CD4-positive, alpha-beta T cell treated with Interleukin-15 for 1 hour (primary cell): ENCODE results near the gene CAP2.

Experiments
- DNase-seq: peaks from one replicate; pipeline ENCODE4 v3.0.0-alpha.2; 2020

CAP2 gene

GRCh38 chr6:17477356-17477755 is 84.0 kb downstream of the CAP2 start:
- DNase-seq = no peak

- DNase-seq = no peak
Observed at GRCh38 chr6:17478223-17478907, 85.0 kb downstream of the CAP2 start.

DNA sequence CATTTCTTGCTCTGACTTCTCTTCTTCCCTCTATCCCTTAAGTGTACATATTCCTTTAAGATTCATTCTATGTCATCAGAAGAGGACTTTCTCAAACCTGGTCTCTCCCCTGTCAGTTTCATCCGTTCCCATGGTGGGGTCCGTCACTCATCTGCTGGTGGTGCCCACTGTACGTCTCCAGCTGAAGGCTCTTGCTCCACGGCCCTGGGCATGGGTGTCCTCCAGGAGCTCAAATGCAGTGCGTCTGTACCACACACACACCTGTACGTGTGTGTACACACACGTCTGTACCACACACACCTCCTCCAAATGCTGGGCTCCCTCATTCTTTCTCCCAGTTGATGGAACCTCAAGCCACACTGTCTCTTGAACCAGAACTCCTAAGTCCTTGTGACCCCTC is 85.6 kb downstream of the CAP2 start:
- DNase-seq = no peak

- no peak for DNase-seq
Observed at GRCh38 chr6:17480476-17480875, 87.1 kb downstream of the CAP2 start.

DNA sequence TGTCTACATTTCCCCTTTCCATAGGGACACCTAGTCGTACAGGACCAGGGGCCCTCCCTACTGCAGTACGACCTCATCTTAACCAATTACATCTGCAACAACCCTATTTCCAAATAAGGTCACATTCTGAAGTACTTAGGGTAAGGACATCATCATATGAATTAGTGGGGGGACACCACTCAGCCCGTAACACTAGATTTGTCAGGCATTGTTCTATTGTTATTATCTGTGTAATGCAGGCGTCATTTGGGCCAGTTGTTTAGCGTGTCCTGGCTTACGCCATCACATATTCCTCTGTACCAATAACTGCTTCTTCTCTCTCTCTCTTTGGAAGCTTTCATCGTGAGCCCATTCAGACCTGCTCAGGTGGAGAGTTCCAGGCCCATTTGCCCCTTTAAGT is 89.3 kb downstream of the CAP2 start:
- no peak for DNase-seq

DNA sequence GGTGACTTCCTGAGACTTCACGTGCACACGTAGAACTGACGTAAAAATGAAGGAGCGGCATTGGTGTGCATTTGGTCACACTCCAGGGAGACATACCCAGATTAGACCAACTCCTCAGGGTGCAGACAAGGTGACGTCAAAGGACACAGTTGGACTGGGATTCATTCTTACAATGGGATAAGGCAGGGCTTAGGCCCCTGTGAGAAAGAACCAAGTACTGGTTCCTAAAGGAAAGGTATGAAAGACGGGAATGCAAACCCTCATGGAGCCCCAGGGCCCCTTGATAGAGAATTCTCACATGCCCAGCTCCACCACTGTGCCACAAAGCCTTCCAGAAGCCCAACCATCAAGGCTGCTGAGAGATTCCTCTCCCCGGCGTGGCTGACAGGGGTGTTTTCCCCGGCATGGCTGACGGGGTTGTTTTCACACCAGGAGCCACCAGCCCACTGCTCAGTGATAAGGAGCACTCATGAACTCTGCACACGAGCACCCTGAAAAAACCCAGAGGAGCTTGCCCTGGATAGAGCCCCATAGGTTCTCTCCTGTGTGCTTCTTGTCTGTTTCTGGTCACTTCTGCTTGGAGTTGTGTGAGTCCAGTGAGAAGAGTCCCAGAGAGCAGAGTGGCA is 90.1 kb downstream of the CAP2 start:
- no peak for DNase-seq

- no peak for DNase-seq
Observed at GRCh38 chr6:17484201-17484849, 90.9 kb downstream of the CAP2 start.

DNA sequence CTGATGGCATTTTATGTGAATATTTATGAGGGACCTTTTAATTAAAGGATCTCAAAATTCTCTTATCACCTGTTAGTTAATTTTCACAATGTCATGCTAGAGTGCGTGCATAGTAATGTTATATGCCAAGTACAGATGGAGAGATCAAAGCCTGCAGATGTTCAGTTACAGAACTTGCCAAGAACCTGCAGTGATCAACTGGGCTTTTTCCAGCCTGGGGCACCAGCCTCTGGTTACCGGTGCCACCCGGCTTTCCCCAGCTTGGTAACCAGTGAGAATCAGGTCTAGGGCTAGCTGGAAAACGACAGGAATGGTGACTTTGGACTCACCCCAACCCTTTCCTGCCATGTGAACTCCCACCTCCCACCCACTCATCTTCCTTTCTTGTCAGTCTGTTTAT is 91.8 kb downstream of the CAP2 start:
- DNase-seq = no peak

DNA sequence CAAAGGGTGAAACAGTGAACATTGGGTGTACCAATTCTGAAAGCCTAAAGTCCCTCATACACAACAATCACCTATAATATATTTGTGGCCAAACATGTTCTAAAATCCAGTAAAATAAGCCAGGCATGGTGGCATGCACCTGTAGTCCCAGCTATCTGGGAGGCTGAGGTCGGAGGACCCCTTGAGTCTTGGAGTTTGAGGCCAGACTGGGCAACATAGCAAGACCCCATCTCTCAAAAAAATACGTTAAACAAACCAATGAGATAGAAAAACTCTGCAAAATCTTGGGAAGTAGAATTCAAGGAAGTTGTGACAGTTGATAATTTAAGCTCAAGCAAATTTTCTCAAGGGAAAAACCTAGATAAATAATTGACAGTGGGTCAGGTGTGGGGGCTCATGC is 92.6 kb downstream of the CAP2 start:
- DNase-seq = no peak

DNA sequence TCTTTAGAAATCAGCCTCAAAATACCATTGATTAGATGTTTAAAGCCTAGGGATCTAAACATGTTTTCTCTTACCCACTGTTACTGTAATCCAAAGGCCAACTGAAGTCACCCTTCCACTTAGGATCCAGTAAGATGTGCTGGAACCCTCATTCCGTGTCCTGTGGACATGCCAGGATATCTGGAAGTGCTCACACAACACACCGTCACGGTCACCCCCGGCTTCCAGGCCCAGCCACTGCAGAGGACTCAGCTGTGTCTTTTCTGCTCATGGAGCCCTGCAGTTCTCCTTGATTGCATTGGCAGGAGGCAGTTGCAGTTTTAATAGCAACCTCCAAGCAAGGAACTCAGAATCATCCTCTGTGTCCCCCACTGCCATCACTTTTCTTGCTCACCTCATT is 93.3 kb downstream of the CAP2 start:
- DNase-seq = no peak

- no peak for DNase-seq
Observed at GRCh38 chr6:17490724-17491123, 97.3 kb downstream of the CAP2 start.

- no peak for DNase-seq
Observed at GRCh38 chr6:17491416-17492142, 98.2 kb downstream of the CAP2 start.

- no peak for DNase-seq
Observed at GRCh38 chr6:17492350-17492749, 99.0 kb downstream of the CAP2 start.

- no peak for DNase-seq
Observed at GRCh38 chr6:17493286-17493685, 99.9 kb downstream of the CAP2 start.

GRCh38 chr6:17494177-17494576 is 100.8 kb downstream of the CAP2 start:
- no peak for DNase-seq

- no peak for DNase-seq
Observed at GRCh38 chr6:17494919-17495318, 101.5 kb downstream of the CAP2 start.

DNA sequence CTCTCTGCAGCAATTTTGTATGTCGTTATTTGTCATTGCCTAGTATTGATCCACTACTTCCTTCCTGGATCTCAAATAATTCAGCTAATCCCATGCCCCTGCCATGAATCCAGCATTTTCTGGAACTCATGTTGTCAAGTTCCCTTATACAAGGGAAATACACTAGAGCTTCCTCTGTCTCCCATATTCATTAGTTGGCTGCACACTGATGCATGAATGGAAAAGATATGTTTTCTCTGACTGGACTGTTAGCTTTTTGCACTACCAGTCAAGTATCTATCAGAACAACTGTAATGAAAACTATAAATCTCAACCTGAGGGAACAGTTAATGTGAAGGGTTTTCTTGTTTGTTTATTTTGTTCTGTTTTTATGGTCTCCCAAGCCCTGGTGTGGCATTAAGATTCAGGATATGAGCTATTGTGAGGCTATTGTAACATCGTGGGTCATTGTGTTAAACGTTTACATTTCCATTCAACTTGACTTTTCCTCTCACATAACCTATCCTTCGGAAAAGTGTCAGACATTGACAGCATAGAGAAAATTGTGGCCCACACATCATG is 104.2 kb downstream of the CAP2 start:
- DNase-seq = no peak

- DNase-seq = no peak
Observed at GRCh38 chr6:17501442-17501841, 108.0 kb downstream of the CAP2 start.

DNA sequence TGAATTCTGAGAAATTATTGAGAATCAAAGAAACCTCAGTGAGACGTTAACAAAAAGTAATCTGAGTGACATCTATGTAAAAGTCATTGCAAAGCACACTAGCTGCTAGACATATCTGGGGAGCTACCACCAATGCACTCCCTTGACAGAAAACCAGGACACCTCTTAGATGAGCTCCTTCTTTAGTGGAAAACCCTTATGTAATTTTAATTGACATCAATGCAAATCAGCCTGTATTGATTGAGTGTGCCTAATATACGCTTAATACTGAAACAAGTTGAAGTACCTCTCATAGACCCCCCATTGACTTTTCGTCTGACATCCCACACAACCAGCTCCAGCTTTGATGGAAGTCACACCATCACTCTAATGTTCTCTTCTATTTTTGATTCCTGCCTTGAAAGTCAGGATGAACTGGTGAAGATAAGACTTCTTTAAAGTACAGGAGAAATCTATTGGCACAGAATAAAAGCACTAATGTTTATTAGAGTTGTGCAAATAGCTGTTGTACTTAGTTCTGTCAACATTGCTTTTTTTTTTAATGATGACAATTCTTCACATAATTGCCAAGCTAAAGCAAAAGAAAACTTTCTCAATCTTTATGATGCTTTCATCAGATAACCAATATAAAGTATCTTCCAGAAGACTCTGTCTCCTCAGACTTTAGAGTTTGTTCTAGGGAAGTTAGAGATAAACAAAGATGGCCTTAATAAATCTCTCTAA is 108.7 kb downstream of the CAP2 start:
- DNase-seq = no peak

GRCh38 chr6:17503051-17503450 is 109.7 kb downstream of the CAP2 start:
- DNase-seq = no peak

GRCh38 chr6:17504005-17504404 is 110.6 kb downstream of the CAP2 start:
- no peak for DNase-seq

DNA sequence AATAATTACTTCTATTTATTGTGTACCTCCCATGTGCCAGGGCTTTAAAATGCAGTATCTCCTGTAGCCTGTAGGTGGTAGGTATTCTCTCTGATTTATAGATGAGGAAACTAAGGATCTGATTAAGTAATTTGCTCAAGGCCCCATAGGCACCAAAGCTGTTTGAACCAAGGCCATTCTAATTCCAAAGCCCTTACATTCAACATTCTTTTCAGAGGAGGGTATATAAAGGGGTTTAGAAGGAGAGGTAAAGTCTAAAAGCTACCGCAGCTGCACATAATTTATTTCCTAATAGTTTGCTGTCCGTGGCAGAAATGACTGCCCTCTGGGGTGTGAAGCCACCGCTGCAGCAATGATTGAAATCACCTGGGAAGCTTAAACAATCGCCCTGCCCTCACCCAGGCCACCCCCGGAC is 111.7 kb downstream of the CAP2 start:
- no peak for DNase-seq

GRCh38 chr6:17505767-17506280 is 112.4 kb downstream of the CAP2 start:
- DNase-seq = no peak
